GM21423 (cell line): ENCODE results near the gene ICAM2.

Experiments used
- ATAC-seq: cut with Tn5 transposase; IDR thresholded peaks from one replicate; pipeline ENCODE4 v1.9.1; 2021; ENCODE audit warnings: mild to moderate bottlenecking, moderate library complexity; ENCODE audit not compliant: unreplicated experiment

ICAM2 gene

GRCh38 chr17:64045176-64045575 lies 24.7 kb upstream of the ICAM2 start:
- ATAC-seq: no peak

- ATAC-seq: no peak
These were observed 22.5 kb upstream of the ICAM2 start for GRCh38 chr17:64042700-64043485.

GRCh38 chr17:64041912-64042311 lies 21.5 kb upstream of the ICAM2 start:
- ATAC-seq: no peak

- no peak for ATAC-seq
These were observed 19.8 kb upstream of the ICAM2 start for GRCh38 chr17:64040206-64040605.

- ATAC-seq: no peak
These were observed 18.6 kb upstream of the ICAM2 start for GRCh38 chr17:64039106-64039400.

- ATAC-seq: no peak
These were observed 18.1 kb upstream of the ICAM2 start for GRCh38 chr17:64038331-64039105.

- no peak for ATAC-seq
These were observed 17.4 kb upstream of the ICAM2 start for GRCh38 chr17:64037802-64038201.

GRCh38 chr17:64037180-64037579 lies 16.7 kb upstream of the ICAM2 start:
- no peak for ATAC-seq

GRCh38 chr17:64036198-64036922 lies 15.9 kb upstream of the ICAM2 start:
- ATAC-seq: no peak

GRCh38 chr17:64032081-64032480 lies 11.6 kb upstream of the ICAM2 start:
- no peak for ATAC-seq

- no peak for ATAC-seq
These were observed 8.5 kb upstream of the ICAM2 start for GRCh38 chr17:64028874-64029464.

GRCh38 chr17:64025732-64026294 lies 5.4 kb upstream of the ICAM2 start:
- ATAC-seq: peak; percentile 46

GRCh38 chr17:64024781-64025731 lies 4.6 kb upstream of the ICAM2 start:
- ATAC-seq: no peak

- no peak for ATAC-seq
These were observed 3.8 kb upstream of the ICAM2 start for GRCh38 chr17:64024215-64024654.

GRCh38 chr17:64022611-64023063 lies 2.2 kb upstream of the ICAM2 start:
- no peak for ATAC-seq

- peak; percentile 6 for ATAC-seq
These were observed 877 bp downstream of the ICAM2 start for GRCh38 chr17:64019551-64019961.

GRCh38 chr17:64017381-64017980 lies 3.0 kb downstream of the ICAM2 start:
- no peak for ATAC-seq

- no peak for ATAC-seq
These were observed 3.5 kb downstream of the ICAM2 start for GRCh38 chr17:64016974-64017373.

GRCh38 chr17:64016231-64016784 lies 4.1 kb downstream of the ICAM2 start:
- ATAC-seq: no peak
